Measurements from ENCODE around the gene DMWD.

Gene DMWD

GRCh38 chr19:45745606-45746005 lies 47.0 kb downstream of the DMWD start:
- DNase-seq = no peak

DNA sequence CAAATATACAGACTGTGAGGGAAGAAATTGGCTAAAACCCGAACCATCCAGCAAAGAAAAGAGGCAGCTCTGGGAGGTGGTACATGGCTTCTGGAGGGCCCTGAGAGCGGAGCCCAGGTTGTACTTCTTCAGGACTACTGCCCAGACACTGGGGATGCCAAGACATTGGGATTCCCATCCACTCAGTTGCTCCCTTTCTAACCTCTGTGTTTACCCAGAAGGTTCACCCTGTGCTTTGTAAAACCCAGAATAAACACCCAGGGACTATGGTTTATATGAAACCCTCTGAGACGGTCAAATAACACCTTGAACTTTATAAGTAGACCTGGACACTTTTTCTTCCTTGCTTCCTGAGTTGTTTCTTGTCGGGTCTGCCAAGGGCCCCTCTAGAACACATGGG lies 49.7 kb downstream of the DMWD start:
- DNase-seq = no peak

GRCh38 chr19:45739498-45740439 lies 52.9 kb downstream of the DMWD start:
- no peak for DNase-seq

DNA sequence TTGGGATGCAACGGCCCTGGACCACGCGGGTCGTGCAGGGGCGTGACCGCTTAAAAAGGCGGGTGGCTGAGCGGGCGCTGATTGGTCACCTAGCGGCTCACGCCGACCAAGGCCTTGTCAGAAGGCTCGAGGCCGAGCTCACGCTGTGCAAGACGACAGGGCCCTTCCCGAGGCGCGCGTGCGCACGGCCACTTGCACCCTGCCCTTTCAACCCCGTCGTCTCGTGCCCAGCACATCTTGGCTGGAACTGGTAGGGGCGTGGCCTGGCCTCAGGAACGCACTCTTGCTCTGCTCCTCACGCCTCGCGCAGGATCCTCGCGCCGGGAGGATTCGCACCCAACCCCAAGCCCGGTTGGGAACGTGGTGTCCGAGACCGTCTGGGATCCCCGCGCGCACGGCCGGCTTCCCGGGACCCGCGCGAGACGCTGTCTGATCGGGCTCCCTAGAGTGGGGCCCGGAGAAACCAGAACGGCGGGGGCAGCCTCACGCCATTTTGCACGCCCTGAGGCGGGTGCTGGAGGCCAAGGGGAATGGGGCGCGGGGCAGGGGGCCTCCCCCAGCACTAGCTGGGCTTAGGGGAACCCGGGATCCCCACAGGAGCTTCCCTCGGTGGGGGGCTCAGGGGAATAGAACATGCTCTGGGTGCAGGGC lies 59.4 kb downstream of the DMWD start, which contains the start of gene MEIOSIN:
Gene MEIOSIN, plus strand, starts transcription at position 280 of the 651 bp plus-strand sequence. CDS start 1,938 bp downstream, outside the sequence.
- DNase-seq = no peak
